Measurements from ENCODE around the gene CD300E. TPM values are rescaled to one million over a fixed set of nuclear protein-coding genes. Genes with fewer than 3 reads are reported as not detected.

The CD300E gene
- polyA plus RNA-seq, 1 donor (not counting 4 experiments of a cell fraction or from before 2014, with no cell fraction given) = not detected

DNA sequence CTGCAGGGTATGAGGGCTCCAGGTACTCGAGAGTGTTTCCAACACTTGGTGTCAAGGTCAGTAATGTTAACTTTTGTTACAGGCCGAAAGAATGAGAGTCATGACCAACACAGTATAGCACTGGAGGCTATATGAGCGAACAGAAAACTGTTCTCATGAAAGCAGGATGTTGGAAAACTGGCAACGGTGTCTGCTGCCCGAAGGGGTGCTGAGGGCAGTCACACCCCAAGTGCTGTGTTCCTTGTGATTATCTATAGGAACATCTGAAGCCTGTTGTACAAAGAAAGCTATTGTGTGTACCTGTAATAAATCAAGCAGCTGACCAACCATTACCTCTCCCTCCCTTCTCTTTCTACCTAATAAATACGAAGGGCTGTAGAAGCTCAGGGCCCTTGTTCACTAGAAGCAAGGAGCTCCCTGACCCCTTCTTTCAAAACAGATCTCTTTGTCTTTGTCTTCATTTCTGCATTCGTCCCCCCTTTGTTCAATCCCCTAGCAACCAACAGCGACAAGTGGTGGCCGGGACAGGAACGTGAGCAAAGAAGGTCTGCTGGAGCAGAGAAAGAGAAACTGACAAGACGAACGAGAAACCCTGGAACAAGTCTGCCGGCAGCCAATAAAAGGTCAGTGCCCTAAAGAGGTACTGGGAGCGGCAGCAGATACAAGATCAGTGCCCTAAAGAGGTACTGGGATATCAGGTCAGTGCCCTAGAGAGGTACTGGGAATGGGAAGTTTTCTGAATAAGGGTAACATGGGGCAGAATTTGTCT is 39.1 kb downstream of the CD300E start:
- no peak for DNase-seq (ENCODE audit: low read depth, low spot score)
- Histone ChIP-seq H3K4me1 (ENCODE audit: control insufficient read depth, extremely low read depth, insufficient read depth, low read length) (no peaks in the 10 kb centered on the region), H3K4me3 (ENCODE audit: control insufficient read depth in 2 of 3, extremely low read depth in 1 of 3, insufficient read depth in 2 of 3, low read depth in 1 of 3, low read length in 3 of 3) (no peak overlapping the region), H3K9ac (ENCODE audit: control insufficient read depth, extremely low read depth, insufficient read depth, low read length) (no peak overlapping the region), H3K36me3 (ENCODE audit: control insufficient read depth in 2 of 2, extremely low read depth in 1 of 2, insufficient read depth in 2 of 2, low read length in 2 of 2) (no peaks in the 10 kb centered on the region), H3K27me3 (ENCODE audit: control insufficient read depth, extremely low read depth, insufficient read depth, low read length) (peaks cover 4% of the 10 kb centered on the region), H2AFZ (ENCODE audit: control insufficient read depth, low read length) (no peak overlapping the region), H4K20me1 (ENCODE audit: control insufficient read depth, extremely low read depth, insufficient read depth, low read length) (no peaks in the 10 kb centered on the region), H3K9me3 (ENCODE audit: control insufficient read depth, low read depth, low read length) (peaks cover 4% of the 10 kb centered on the region), H3K9me1 (ENCODE audit: control insufficient read depth, extremely low read depth, insufficient read depth, low read length) (no peaks in the 10 kb centered on the region), H3K27ac (ENCODE audit: control insufficient read depth, insufficient read depth, low read length) (no peak overlapping the region), H3K4me2 (ENCODE audit: control insufficient read depth, extremely low read depth, insufficient read depth, low read depth, low read length) (no peak overlapping the region), H3K79me2 (ENCODE audit: control insufficient read depth, insufficient read depth, low read length) (no peaks in the 10 kb centered on the region)
- FAIRE-seq = no peak
- dilution Hi-C loops (cut with MboI; ENCODE audit: extremely low pct_ligation_motif_present, low sequenced_read_pairs) = no loop called here
- TF ChIP-seq, protein P1, sequence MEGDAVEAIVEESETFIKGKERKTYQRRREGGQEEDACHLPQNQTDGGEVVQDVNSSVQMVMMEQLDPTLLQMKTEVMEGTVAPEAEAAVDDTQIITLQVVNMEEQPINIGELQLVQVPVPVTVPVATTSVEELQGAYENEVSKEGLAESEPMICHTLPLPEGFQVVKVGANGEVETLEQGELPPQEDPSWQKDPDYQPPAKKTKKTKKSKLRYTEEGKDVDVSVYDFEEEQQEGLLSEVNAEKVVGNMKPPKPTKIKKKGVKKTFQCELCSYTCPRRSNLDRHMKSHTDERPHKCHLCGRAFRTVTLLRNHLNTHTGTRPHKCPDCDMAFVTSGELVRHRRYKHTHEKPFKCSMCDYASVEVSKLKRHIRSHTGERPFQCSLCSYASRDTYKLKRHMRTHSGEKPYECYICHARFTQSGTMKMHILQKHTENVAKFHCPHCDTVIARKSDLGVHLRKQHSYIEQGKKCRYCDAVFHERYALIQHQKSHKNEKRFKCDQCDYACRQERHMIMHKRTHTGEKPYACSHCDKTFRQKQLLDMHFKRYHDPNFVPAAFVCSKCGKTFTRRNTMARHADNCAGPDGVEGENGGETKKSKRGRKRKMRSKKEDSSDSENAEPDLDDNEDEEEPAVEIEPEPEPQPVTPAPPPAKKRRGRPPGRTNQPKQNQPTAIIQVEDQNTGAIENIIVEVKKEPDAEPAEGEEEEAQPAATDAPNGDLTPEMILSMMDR (optimal IDR thresholded peaks at IDR 0.05 in 1 of 3, IDR thresholded peaks at IDR 0.05 in 1 of 3, conservative IDR thresholded peaks at IDR 0.05 in 1 of 3; ENCODE audit: extremely low read depth in 1 of 3, insufficient read depth in 2 of 3, low read length in 3 of 3) = no peak
- no peak for TF ChIP-seq EZH2 (IDR thresholded peaks at IDR 0.05; ENCODE audit: low read length)

DNA sequence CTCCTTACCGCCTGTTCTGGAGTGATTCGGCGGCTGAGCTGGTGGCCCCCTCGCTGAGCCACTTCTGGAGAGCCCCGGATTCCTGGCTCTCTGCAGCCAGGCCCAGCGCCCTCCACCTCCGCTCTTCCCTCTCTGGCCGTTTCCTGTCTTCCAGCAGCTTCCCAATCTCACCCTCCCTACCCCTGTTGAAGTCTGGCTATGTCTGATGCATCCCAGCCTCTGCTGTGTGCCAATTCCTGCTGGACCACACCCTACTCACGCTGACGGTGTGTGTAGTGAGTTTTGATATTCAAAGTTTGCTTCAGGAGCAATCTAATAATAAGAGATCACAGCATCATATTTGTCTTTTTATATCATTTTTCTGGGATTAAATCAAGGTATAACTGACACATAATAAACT is 40.9 kb downstream of the CD300E start:
- H3K27ac ChIP-seq (ENCODE audit: control insufficient read depth, insufficient read depth, low read length) = no peak overlapping the region
- no peak for DNase-seq (ENCODE audit: low read depth, low spot score)
- H4K20me1 ChIP-seq (ENCODE audit: control insufficient read depth, extremely low read depth, insufficient read depth, low read length) = no peaks in the 10 kb centered on the region
- peaks cover 4% of the 10 kb centered on the region for H3K27me3 ChIP-seq (ENCODE audit: control insufficient read depth, extremely low read depth, insufficient read depth, low read length)
- H3K36me3 ChIP-seq (ENCODE audit: control insufficient read depth in 2 of 2, extremely low read depth in 1 of 2, insufficient read depth in 2 of 2, low read length in 2 of 2) = no peaks in the 10 kb centered on the region
- no peak overlapping the region for H3K9ac ChIP-seq (ENCODE audit: control insufficient read depth, extremely low read depth, insufficient read depth, low read length)
- no peak overlapping the region for H2AFZ ChIP-seq (ENCODE audit: control insufficient read depth, low read length)
- no peaks in the 10 kb centered on the region for H3K79me2 ChIP-seq (ENCODE audit: control insufficient read depth, insufficient read depth, low read length)
- dilution Hi-C loops (cut with MboI; ENCODE audit: extremely low pct_ligation_motif_present, low sequenced_read_pairs) = no loop called here
- FAIRE-seq = no peak
- H3K9me3 ChIP-seq (ENCODE audit: control insufficient read depth, low read depth, low read length) = peaks cover 4% of the 10 kb centered on the region
- H3K4me3 ChIP-seq (ENCODE audit: control insufficient read depth in 2 of 3, extremely low read depth in 1 of 3, insufficient read depth in 2 of 3, low read depth in 1 of 3, low read length in 3 of 3) = no peak overlapping the region
- no peaks in the 10 kb centered on the region for H3K4me1 ChIP-seq (ENCODE audit: control insufficient read depth, extremely low read depth, insufficient read depth, low read length)
- no peaks in the 10 kb centered on the region for H3K9me1 ChIP-seq (ENCODE audit: control insufficient read depth, extremely low read depth, insufficient read depth, low read length)
- no peak for TF ChIP-seq EZH2 (IDR thresholded peaks at IDR 0.05; ENCODE audit: low read length)
- H3K4me2 ChIP-seq (ENCODE audit: control insufficient read depth, extremely low read depth, insufficient read depth, low read depth, low read length) = no peak overlapping the region

Measured in keratinocyte (primary cell).